ENCODE measurements around the gene ACP6.
"Not testable (repeated sequence)": the region's sequence is repeated elsewhere in the genome, so short reads cannot be mapped to it uniquely, and the experiment has no call there.

Gene ACP6

DNA sequence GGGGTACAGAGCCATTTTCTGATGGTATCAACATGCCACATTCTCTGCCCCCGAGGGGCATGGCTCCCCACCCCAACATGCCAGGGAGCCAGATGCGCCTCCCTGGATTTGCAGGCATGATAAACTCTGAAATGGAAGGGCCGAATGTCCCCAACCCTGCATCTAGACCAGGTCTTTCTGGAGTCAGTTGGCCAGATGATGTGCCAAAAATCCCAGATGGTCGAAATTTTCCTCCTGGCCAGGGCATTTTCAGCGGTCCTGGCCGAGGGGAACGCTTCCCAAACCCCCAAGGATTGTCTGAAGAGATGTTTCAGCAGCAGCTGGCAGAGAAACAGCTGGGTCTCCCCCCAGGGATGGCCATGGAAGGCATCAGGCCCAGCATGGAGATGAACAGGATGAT, 50.6 kb downstream of the ACP6 start:
- DNase-seq, result no peak

DNA sequence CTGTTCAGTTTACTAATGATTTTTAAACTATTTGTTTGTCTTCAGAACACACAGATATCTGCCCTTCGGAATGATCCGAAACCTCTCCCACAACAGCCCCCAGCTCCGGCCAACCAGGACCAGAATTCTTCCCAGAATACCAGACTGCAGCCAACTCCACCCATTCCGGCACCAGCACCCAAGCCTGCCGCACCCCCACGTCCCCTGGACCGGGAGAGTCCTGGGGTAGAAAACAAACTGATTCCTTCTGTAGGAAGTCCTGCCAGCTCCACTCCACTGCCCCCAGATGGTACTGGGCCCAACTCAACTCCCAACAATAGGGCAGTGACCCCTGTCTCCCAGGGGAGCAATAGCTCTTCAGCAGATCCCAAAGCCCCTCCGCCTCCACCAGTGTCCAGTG, 51.6 kb downstream of the ACP6 start:
- DNase-seq, result no peak

DNA sequence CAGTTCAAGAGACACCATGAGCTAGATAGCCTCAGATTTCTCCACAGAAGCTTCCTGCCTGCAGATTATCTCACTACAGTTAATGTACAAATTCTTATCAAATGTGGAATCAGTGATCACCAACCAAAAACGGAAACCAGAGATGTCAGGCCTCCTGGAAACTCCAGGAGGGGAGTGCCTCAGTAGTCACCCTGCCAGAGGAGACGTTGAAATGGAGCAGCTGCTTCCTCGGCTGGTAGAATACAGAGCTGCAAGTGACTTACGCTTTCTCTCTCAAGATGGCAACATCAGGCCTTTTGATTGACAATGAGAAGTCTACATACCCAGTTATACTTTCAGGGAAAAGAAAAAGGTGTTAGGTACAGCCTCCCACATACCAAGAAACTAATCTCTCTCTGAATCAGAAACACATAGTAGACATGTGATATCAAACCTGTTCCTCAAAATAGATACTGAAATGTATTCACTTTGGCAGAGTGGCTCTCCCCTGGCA, 52.2 kb downstream of the ACP6 start:
- no peak for DNase-seq

DNA sequence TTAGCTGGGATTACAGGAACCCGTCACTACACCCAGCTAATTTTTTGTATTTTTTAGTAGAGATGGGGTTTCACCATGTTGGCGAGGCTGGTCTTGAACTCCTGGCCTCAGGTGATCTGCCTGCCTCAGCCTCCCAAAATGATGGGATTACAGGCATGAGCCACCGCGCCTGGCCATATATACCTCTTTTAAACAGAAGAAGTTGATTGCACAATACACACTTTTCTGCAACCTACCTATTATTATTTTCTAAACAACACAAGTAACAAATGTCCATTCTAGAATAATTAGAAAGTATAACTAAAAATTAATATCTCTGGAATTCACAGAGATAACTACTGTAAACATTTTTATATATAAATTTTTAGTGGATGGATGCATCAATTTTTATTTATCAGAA, 55.4 kb downstream of the ACP6 start:
- DNase-seq, result not testable (repeated sequence)

DNA sequence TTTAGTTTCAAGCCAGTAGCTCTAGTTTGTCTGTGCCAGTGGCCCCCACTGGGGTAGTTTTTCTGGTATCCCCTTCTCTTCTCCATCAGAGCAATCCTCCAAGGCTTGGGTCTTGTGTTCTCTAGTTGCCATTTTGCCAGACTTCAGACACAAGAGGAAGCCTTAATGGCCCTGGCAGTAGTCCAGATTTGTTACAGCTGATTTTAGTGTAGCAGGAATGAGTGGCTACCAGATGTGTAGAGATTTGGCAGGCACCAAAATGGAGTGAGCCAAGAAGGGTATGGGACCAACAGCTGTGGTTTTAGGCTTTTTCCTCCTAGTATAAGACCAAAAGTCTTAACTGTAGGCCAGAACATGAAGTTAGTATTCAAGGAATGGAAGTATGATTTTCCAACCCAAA, 56.8 kb downstream of the ACP6 start:
- DNase-seq, result no peak

DNA sequence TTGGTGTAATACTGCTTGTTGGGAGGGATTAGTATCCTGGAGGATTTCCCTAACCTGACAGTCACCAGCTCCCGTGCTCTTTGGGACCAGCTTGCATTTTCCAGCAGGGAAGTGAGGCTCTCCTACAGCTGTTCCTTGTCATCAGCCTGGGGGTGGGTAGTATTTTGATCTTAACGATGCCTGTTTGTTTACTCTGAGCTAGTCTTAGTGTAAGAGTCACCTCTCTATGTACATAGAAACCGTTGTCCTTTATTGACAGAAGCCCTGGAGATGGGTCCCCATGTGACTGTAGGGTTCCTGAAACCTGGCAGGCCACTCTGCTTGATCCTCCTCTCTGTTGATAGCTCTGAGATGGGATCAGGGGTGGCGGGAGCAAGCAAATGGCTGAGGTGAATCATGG, 58.0 kb downstream of the ACP6 start:
- no peak for DNase-seq

DNA sequence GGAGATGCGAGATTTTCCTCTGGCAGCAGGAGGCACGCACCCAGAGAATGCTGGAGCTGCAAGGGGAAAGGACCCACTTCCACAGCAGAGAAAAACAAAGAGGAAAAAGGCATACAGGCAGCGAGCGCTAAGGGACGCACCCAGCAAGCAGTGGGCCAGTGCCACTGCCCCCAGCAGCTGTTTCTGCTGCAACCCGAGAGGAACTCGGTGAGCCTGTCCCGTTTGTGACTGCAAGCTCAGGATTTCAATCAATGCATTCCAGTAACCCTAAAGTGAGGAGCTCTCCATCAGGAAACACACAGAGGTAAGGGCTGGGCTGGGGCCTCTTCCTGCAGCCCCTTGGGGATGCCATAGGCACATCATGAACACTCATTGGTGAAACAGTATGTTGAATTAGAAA, 58.7 kb downstream of the ACP6 start:
- DNase-seq, result no peak

DNA sequence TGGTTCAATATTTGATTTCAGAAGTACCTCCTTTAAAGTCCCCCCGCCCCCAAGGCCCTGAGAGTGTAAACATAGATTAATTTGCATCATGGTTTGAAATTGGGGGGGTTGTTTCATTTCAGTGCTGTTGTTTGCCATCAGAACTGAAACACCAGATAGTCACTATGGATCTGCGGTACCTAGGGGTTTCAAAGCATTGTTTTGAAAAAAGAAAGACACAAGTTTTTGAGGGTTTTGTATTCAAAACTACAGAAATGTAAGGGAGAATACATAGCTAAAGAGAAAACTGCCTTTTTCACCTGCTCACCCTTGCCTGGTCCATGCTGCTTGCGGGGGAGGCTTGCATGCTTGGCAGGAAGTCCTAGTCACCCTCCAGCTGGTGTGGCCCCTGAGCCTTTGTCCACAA, 59.3 kb downstream of the ACP6 start:
- no peak for DNase-seq

DNA sequence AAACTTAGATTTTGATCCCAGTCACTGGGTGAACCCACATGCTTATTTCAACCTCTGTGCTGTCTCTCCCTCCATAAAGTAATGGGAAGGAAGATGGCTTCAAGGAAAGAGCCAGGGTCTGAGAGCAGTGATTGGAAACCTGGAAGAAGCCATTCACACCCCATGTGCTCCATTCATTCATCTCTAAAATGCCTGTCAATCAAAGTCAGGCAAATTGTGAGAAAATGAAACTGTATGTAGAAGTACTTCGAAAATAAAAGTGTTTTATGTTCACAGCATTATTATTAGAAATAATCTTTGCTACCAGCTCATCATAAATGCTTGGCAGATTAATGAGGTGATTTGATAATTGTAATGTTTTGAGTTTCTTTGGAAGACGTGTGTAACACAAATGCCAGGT, 61.0 kb downstream of the ACP6 start:
- no peak for DNase-seq

DNA sequence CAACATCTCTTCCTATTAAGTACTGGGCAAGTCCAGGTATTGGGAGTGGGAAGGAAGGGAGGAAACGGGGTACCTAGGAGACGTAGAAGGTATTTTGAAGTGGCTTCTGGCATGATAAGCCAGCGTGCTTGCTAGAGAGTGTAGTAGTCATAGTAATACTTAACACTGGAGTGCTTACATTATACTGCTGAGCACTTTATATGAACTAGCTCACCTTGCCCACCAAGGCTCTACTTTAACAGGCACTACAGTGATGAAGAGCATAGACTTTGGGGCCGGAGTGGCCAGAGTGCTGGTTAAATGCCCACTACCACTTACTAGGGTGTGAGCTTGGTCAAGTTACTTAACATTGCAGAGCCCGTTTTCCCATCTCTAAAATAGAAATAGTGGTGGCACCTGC, 61.7 kb downstream of the ACP6 start:
- DNase-seq, result no peak

DNA sequence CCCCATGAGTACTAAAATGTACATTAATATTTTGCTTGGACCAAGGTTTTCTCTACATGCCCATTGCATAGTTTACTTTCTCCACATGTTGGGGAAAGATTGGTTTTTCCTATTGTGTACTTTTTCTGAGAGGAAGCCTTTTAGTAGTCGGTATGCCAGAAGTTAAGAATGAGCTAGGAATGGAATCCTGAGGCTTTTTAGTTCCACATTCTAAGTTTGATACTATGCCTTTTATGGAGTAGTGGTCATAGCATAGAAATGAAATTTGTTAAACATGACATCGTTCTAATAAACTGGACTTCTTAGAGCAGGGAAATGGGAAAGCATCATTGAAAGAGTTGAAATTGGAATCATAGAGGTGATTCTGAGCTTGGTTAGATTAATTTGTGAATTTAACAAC, 64.7 kb downstream of the ACP6 start:
- no peak for DNase-seq

DNA sequence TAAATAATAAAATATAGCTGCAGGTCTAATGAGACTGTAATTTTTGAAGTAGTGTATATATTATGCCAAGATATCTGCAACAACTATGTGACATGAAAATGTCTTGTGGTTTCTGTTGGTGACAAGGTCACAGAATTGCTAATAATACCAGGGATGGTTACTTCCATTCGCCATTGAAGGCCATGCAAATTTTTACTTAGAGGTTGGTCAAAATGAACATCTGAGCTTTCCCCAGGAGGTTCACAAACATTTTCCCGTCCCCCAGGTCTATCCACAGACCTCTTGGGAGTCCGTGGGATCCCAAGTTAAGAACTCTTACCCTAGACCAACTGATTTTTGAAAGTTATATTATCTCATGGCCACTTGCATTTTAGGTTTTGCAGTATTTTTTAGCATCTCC, 66.3 kb downstream of the ACP6 start:
- DNase-seq, result no peak

DNA sequence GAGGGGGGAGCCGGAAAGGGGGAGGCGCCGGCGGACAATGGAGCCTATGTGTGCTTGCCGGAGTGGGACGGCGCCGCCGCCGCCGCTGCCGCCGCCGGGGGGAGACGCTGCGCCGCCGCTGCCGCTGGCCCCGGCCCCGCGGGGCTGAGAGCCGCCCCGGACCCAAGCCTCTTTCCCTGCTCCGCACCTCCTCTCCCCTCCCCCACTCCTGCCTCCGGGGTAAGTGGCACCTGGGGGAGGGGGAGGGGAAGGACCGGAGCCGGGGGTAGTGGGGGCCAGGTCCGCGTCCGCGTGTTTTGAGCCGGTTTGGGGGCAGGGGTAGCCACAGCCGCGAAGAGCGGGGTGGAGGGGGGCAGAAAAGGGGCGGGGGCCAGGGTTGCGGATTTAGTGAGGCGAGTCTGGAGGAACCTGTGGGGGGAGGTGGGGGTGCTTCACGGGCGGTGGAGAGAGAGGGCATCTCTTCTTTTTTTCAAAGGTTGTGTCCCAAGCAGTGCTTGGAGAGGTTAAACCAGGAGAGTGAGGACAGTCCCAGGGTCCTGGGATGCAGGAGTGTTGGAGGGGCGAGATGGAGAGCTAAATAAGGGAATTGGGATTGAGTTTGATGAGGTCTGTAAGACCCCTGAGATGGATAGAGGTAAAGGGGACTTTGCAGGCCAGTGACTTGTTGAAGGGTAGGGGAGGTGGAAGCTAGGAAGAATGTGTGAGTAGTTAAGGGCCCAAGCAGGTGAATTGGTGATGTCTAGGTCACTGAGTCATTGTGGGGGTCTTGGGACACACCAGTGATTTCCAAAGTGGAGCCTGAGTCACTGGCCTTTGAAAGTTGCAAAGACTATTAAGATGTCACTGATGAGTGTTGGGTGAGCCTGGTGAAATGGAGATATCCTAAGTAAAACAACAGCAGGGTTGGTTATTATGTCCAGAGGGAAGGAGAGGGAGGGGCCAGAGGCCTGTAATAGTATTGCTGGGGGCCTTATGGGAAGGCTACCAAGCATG, 69.9 kb downstream of the ACP6 start:
- DNase-seq, result no peak

DNA sequence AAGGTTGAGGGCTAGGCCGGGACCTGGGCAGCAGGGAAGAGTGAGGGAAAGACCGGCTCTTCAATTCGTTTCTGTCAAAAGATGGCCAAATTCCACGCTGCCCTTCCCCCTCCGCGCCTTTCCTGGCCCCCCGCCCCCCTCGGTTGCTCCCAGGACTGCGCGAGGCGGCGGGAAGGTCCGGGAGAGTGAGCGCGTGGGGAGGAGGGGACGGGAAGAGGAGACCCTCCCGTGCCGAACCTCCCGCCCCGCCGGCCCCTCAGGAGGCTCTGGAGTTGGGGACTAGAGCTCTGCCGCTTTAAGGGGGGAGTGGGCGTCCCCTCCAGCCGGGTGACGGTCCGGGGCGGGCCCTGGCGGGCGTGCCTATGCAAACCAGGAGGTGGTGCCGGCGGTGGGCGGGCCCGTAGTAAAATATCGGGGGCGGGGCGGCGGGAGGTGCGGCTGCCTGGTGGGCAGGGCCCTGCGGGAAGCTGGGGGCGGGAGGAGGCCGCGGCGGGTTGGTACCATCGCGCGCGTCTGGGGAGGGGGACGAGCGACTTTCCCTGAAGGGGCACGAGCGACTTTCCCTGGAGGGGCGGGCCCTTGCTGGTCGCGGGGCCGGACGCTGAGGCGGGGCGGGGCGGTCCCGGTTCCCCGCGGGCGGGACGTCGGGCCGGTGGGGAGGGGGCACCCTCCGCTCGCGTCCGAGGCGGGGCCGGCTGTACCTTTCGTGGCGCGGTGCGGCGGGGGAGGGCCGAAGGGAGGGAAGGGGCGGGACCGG, 70.8 kb downstream of the ACP6 start:
- peak; percentile 94 to 99 (median 98) for DNase-seq

DNA sequence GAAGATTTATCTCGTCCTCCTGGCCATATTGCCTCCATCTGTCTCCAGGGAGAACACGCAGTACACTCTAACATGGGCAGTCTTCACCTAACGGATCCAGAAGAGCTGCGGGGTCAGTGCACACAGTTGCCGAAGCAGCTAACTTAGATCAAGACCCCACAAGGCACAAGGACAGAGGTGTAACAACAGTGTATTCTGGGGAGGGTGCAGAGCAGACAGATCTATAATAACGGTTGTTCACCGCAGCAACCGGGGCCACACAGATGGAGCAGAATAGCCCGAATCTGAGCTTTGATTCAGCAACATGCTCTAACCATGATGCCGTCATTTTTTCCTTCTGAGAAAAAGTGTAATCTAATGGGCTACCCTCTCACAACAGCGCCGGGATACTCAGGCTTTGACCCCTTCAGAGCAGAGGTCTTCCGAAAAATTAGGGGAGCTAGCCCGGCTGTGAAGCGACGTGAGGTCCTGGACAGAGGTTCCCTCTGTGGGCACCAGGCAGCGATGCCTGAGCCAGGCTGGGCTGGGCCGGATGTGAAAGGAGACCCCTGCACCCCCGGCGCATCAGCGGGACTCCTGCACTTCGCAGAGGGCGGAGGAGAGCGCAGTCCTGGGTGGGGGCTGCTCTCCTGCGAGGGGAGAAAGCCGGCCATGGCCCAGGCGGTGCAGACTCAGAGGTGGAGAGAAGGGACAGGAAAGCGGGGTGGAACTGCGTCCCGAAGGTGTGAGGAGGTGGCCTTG, 71.5 kb downstream of the ACP6 start:
- peak in 3 of 4 experiments; percentile 13 to 17 (median 14) for DNase-seq

DNA sequence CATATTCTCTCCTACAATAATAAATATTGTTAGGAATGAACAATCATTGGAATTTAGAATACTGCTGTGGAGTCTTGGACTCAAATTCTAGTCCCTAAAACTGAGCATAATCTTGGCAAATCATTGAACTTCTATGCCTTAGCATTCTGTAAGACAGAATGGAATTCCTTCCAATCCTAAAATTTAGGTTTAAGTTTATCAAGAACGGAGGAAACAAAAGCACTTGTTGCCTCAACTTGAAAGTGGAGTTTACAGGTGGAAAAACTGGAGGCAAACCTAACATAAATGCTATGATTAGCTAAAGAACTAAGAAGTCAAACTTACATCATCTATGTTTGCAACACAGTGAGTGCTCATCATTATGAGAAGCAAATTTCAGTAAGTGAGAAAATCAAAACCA, 73.3 kb downstream of the ACP6 start:
- DNase-seq, result no peak

All from activated CD4-positive, CD25-positive, alpha-beta regulatory T cell (primary cell).